HL-60/S4 (cell line): ENCODE results near the gene VCAN.

Experiments
- in situ Hi-C: fragments of 300-500 bp; cut with MboI; formaldehyde crosslinking; loops from 2 replicates; pipeline ENCODE4 v1.14.3; 2022; ENCODE audit warnings: low sequenced_read_pairs

VCAN gene

DNA sequence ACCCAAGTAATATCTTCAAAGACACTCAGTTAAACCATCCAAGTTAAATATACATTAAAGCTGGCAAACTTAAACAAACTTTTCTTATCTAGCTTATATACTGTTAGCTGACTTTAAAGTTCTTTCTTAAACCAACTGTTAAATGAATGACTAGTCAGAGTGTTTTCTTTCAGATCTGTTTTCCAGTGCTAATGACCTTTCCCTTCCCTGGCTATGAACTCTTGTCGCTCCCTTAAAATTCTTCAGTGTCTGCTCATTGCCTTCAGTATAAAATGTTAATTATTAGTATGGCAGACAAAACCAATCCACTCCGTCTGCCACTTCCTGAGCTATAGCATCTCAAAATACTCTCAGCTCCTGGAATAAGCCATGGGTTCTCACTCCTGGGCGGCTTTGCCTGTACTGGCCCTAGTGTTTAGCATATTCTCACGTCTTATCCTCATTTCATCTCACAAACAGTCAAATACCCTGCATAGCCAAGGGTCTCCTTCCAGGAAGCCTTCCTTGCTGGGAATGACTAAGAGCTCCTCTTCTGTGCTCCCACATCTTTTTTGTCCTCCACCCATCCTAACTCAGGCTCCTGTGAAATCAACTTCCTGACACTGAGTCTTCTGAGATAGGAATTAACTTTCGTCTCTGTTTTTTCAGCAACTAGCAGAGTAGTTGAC is 87.7 kb downstream of the VCAN start:
- in situ Hi-C loops = loop anchor here (25.0 kb wide), 1 partner anchor 1222 kb away; no protein-coding TSS in a partner anchor

DNA sequence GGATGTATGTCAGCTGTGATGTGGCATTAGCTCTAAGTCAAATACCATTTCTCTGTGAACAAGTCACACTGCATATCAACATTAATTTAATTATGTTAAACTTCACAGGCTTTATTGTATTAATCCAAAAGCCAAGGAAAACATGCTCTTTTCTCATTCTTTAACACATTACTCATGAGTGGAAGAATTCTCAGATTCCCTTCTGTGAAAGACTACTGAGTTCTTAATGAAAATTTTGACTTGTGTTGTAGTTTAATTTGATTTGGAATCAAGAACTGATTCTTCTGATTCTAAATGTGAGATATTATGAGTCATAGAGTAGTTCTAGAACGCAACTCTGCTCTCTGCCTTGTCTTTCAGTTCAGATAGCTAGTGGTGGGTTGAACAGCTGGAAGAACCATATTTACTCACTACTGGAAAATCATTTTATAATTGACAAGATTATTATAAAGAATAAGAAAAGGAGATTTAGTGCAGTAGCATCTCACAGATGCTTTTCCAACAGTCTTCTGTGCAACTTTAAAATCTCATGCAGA is 90.6 kb downstream of the VCAN start:
- in situ Hi-C loops = loop anchor here (25.0 kb wide), 1 partner anchor 1225 kb away; no protein-coding TSS in a partner anchor

GRCh38 chr5:83562791-83563557 is 91.4 kb downstream of the VCAN start:
- in situ Hi-C loops = loop anchor here (25.0 kb wide), 1 partner anchor 1226 kb away; no protein-coding TSS in a partner anchor

DNA sequence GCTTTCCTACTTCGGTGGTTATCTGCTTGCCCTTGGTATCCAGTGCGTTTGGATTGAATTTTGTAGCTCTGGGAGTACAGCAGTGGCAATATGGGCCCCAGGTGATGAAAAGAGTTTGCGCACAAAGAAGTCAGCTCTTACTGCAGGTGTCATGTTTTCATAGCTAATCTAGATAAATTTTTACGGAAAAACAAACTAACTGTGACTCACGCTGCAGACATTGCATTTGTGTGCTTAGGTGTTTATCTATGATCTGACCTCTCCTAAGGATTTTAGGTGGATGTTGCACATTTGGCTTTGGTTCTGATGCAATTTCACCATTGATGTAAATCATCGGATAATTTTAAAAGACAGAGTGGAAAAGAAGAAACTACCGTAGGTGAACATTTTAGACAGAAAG is 92.1 kb downstream of the VCAN start:
- in situ Hi-C loops = loop anchor here (25.0 kb wide), 1 partner anchor 1226 kb away; no protein-coding TSS in a partner anchor

DNA sequence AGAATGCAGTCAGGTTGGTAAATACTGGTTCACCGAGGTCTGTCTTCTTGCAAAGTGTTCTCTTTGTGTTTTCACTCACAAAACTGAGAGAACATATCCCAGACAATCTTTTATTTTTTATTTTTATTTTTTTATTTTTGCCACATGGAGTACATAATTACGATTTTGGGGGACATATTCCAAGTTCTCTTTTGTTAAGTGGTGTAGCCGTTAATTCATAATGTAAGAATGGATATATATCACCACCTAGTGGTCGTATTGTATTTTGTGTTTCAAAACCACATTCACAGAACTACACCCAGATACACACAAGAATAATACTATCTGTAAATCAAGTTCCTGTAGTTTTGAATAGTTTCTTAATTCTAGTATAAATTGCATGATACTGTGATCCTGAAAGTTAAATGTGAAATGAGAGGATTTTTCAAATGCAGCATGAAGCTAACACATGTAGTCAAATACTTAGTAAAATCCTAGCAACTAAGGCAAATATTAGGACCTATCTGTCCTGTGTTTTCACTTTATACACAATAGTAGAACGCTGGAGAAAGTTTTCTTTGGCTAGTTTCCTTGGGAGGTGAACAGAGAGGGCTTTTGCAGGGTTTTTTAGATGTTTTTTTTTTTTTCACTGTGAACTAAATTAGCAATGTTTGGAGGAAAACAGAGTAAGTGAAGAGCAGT is 92.7 kb downstream of the VCAN start:
- in situ Hi-C loops = loop anchor here (25.0 kb wide), 1 partner anchor 1227 kb away; no protein-coding TSS in a partner anchor

DNA sequence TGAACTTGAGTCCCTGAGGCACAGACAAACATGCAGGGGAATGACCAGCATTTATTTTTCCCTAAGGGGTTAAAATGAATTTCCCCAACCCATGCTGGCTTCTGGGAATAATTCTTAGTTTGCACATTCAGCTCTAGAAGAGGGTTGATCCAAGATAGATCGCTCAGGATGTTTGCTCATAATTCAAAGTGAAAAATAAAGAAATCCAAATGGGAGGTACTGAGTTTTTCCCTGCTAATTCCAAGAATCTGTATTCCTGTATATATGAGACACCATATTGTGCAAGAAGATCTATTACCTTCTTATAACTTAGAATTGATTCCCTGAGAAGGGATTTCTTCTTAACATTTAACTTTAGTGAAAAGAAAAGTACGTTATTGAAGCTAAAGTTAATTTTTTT is 96.2 kb downstream of the VCAN start:
- in situ Hi-C loops = loop anchor here (25.0 kb wide), 1 partner anchor 1230 kb away; no protein-coding TSS in a partner anchor

GRCh38 chr5:83568186-83568585 is 96.6 kb downstream of the VCAN start:
- in situ Hi-C loops = loop anchor here (25.0 kb wide), 1 partner anchor 1231 kb away; no protein-coding TSS in a partner anchor

DNA sequence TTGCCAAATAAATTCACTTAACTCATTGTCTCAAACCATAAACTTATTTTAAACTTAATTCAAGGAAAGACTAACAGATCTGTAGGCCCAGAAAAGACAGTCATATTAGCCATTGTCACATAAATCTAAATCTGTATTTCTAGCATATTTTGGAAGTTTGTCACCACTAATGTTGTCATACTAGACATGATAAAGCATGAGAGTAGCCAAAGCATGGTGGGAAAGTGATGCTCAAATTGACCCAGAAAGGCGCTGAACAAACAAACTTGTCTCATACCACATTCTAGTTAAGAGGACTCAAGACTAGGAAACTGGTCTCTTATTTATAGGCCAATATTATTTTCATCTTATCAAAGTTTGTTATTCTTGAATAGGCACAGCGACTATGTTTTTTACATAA is 99.4 kb downstream of the VCAN start:
- in situ Hi-C loops = loop anchor here (25.0 kb wide), 1 partner anchor 1234 kb away; no protein-coding TSS in a partner anchor

DNA sequence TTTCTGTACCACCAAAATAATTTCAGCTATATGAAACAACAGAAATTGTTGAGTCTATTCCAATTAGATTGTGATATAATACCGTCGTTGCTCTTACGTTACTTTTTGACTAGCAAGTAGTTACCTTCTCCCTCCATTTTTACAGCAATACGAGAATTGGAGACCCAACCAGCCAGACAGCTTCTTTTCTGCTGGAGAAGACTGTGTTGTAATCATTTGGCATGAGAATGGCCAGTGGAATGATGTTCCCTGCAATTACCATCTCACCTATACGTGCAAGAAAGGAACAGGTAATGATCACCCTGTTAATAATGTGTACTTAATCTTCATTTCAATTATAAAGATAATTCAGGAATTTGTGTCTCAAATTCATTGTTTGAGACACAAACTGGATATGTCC is 100.7 kb downstream of the VCAN start:
- in situ Hi-C loops = loop anchor here (25.0 kb wide), 1 partner anchor 1235 kb away; no protein-coding TSS in a partner anchor

DNA sequence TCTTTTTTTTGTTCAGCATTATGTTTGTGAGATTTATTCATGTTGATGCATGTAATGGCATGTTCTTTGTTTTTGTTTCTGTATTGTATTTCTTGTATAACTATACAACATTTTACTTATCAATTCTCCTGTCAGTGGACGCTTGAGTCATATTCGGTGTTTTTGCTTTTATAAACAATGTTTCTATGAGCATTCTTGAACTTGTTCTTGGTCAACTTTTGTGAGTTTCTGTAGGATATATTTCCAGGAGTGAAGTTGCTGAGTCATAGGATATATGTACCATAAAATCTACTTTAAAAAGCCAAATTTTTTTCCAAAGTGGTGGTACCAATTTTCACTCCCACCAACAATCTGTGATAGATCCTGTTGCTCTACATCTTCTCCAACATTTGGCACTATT is 104.8 kb downstream of the VCAN start:
- in situ Hi-C loops = no loop called here

- in situ Hi-C loops = no loop called here
These were observed 105.6 kb downstream of the VCAN start for GRCh38 chr5:83577036-83577636.

- in situ Hi-C loops = no loop called here
These were observed 112.3 kb downstream of the VCAN start for GRCh38 chr5:83583859-83584258.

DNA sequence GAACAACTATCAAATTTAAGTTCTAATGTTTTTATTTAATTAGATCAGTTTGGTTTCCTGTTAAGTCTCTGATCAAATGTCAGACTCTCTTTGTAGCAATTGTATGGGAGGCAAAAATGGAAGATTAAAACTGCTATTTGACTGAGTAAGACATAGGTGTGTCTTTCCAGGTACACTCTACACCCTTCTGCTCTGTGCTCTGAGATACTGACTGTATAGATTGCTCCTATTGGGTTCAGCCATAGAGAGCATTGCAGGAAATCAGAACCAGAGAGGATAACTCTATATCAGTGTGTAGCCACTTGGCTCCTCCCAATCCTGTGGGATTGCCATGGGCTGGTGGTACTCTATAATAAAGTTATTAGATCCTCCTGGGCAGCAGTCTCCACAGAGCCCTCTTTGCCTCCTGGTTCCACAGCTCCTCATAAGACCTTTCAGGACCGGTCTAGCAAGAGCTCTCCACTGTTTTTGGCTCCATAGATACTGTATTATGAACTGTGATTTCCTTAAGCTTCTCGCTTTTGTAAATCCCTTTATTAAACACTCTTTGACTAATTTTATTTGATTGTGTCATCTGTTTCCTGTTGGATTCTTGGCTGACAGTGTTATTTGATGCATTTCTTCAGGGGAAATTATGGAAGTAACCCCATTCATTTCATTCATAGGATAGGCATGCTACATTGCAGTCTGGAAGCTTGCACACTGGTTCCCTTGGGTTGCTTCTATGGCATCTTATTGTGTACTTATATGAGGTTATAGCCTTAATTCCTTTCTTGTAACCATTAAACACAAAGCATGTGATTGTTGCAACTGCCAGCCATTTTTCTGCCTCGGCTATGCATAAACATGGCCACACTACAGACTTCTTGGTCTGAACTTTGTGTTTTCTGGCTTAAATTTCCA is 115.6 kb downstream of the VCAN start:
- in situ Hi-C loops = no loop called here

DNA sequence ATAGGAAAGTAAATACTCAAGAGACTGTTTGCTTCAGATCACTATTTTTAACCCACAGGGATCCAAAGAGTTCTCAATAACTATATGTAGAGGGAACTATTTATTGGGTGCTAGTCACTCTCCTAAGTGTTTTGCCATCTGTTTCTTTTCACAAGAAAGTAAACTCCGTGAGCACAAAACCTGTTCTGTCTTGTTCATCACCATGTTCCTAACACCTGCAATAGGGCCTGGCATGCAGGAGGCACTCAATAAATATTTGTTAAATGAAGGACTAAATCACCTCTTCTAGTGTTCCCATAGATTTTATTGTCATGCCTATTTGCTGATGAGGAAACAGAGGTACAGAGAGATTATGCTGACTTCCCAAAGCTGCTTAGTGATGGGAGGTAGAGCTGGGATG is 118.2 kb downstream of the VCAN start:
- in situ Hi-C loops = no loop called here

GRCh38 chr5:83590966-83591365 is 119.4 kb downstream of the VCAN start:
- in situ Hi-C loops = no loop called here

DNA sequence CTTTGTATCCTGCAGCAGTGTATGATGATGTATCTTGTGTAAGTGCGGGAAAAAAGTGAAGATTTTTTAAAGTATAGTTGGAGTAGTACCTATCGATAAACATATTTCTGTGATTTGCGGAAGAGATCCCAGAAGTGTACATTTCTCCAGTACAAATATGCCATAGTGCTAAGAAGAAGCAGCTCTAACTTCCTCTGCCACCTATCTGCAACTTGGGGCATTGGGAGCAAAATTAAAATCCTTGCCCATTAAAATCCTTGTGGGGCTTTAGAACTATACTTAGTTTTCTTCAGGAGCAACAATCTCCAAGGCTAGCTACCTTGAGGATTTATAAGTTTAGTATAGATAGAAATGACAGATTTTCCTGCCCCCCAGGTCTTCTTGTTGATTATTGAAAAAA is 123.7 kb downstream of the VCAN start:
- in situ Hi-C loops = no loop called here

DNA sequence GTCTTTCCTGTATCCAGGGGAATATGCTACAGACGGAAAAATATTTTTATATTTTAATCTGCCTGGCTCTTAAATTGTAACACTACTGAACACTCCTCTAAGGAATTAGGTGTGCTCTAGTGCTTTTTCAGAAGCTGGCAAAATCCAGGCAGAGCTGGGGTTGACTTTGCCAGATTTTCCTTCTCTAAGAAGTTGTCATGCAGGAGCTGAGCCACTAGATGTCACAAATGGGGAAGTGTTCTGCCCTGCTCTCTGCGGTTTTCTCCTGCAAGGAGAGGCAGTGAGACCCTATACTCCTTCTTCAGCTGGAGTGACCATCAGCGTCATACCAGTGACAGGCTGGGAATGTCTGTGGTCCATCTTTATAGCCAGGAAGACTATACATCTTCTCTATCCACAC is 136.6 kb downstream of the VCAN start:
- in situ Hi-C loops = no loop called here

DNA sequence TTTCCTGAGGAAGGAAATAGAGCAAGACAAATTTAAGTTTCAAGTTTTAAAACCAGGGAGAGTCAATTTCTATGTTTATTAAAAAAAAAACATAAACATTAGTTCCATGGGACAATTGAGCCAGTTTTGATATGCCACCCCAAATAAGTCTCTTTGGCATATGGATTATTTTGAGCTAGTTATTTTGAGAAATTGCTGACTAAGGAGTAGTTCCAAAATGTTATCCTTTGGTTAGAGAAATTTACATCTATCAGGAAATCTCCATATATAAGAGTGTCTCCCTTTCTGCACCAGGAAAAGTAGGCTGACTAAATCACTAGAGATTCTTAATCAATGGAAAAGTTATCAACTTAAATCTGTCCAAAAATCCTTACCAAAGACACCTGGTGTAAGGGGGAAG is 143.3 kb downstream of the VCAN start:
- in situ Hi-C loops = no loop called here

DNA sequence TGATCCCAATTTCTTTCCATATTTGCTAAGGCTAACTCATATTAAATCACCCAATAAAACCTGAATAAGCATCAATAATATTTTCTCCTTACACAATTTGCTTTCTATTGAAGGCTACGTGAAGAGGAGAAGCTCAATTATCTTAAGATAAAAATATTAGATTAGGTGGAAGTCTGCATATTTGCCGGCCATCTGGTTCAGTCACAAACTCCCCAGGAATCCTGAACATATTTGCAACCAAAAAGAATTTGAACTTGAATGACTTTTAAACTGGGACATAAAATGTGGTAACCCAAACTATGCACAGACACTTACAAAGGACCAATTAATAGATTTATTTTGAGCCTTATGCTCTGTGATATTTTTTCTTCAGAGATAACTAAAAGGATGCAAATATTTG is 156.8 kb downstream of the VCAN start:
- in situ Hi-C loops = no loop called here
